Mucosa of descending colon (tissue), 3 donors: ENCODE measurements around the gene NRP2. TPM values are rescaled to one million over a fixed set of nuclear protein-coding genes. Genes with fewer than 3 reads are reported as not detected.

Experiments used
- ATAC-seq: fragments of 200-7000 bp; cut with Tn5 transposase; one replicate; pipeline ENCODE4 v1.9.1; 2020; ENCODE audit warnings: mild to moderate bottlenecking, moderate library complexity
- DNase-seq, 3 donors: peaks; one replicate each; pipeline ENCODE4 v3.0.0-alpha.2; 2020
- H3K36me3 ChIP-seq: fragments of 200-600 bp; one replicate; pipeline ENCODE4 v1.8.0; 2021; ENCODE audit warnings: low read depth, mild to moderate bottlenecking
- H3K4me1 ChIP-seq: fragments of 200-600 bp; one replicate; pipeline ENCODE4 v1.8.0; 2021; ENCODE audit warnings: low read depth, mild to moderate bottlenecking
- H3K4me3 ChIP-seq: fragments of 200-600 bp; one replicate; pipeline ENCODE4 v1.8.0; 2021; ENCODE audit warnings: mild to moderate bottlenecking
- H3K9me3 ChIP-seq: fragments of 200-600 bp; one replicate; pipeline ENCODE4 v1.8.0; 2021; ENCODE audit warnings: mild to moderate bottlenecking
- intact Hi-C, 2 donors: fragments of 100-400 bp; cut with DNase I in 1 of 2; cut with micrococcal nuclease in 1 of 2; formaldehyde crosslinking; loops; one replicate each; pipeline versions ENCODE4 v1.11.0 to v1.11.1; 2022; cut with DNase I, micrococcal nuclease
- total RNA-seq, 3 donors: library from RNA; stranded (reverse); fragmentation: NEBNext Ultra II Directional in 2 of 3; extraction: Animal tissue kit (Norgen Biotek cat#: 25700) in 2 of 3; gene quantifications; one replicate each; pipeline versions ENCODE4 v1.2.1 to v1.2.4, GENCODE V29; 2021 to 2023
- TF ChIP-seq, protein P1 (sequence below): fragments of 200-600 bp; IDR thresholded peaks from one replicate; pipeline ENCODE4 v1.8.0; 2022; ENCODE audit warnings: antibody characterized with exemption, mild to moderate bottlenecking
- donor health status: DM: no; HTN: no; CAD: no; lungs with moderate emphysema.
- donor health status: DM: no; HTN: no; CAD: no.
- donor health status: DM: no; HTN: yes; CAD: no.

Gene NRP2
- total RNA-seq, 3 donors from 2014 or later: 12.3 to 300 (median 19.2) TPM

DNA sequence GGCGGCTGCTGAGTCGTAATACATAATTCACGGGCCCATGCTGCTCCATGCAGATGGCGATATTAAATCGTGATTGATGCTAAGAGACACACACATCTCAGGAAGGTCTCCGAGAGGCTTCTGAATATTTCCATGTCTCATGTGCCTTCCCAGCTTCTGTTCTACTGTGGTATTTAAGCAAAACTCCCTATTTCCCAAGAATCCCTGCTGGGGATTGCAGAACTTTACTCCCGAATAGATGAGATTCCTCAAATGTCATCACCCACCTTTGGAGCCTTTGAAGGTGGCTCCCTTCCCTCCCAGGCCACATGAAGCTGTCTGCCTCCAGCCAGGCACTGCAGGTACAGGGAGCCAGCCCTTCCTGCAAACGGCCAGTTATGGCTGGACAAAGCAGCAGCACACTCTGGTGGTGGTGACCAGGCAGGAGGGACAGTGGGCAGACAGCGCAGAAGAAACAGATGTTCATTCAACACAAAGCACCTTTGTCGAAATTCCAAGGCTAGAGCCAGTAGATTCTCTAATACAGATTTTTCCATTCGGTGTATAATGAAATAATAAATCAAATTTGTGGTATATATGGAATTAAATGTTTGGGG lies 14.1 kb downstream of the NRP2 start:
- intact Hi-C loops: no loop called here
- no peak for ATAC-seq
- H3K9me3 ChIP-seq: no peaks in the 10 kb centered on the region
- no peaks in the 10 kb centered on the region for H3K36me3 ChIP-seq
- TF ChIP-seq, protein P1, sequence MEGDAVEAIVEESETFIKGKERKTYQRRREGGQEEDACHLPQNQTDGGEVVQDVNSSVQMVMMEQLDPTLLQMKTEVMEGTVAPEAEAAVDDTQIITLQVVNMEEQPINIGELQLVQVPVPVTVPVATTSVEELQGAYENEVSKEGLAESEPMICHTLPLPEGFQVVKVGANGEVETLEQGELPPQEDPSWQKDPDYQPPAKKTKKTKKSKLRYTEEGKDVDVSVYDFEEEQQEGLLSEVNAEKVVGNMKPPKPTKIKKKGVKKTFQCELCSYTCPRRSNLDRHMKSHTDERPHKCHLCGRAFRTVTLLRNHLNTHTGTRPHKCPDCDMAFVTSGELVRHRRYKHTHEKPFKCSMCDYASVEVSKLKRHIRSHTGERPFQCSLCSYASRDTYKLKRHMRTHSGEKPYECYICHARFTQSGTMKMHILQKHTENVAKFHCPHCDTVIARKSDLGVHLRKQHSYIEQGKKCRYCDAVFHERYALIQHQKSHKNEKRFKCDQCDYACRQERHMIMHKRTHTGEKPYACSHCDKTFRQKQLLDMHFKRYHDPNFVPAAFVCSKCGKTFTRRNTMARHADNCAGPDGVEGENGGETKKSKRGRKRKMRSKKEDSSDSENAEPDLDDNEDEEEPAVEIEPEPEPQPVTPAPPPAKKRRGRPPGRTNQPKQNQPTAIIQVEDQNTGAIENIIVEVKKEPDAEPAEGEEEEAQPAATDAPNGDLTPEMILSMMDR: no peak
- no peak overlapping the region for H3K4me3 ChIP-seq
- H3K4me1 ChIP-seq: no peaks in the 10 kb centered on the region
- DNase-seq: no peak

DNA sequence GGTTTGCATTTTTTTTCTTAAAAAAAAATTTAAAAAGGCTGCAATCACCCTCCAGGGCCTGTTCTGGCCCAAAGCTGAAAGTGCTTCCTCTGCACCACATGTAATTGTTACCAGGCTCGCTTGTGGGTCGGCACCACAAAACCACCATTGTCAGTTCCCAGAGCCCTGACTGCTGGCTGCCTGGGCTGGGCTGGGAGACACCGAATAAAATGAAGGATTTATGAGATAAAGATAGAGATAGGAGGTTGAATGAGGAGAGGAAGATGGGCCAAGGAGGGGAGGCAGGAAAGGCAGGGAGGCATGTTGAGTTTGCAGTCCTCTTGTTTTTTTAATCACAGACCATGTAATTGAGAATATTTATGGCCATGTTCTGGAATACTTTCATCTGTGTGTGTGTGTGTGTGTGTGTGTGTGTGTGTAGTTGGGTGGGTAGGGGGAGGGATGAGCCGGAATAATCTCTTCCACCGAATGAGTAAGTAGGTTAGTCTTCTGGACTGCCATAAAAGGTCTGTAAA lies 14.7 kb downstream of the NRP2 start:
- ATAC-seq (peak; percentile 16), DNase-seq (no peak)
- Histone ChIP-seq H3K36me3 (no peaks in the 10 kb centered on the region), H3K9me3 (no peaks in the 10 kb centered on the region), H3K4me1 (no peaks in the 10 kb centered on the region), H3K4me3 (no peak overlapping the region)
- intact Hi-C loops: no loop called here
- TF ChIP-seq, protein P1: no peak

DNA sequence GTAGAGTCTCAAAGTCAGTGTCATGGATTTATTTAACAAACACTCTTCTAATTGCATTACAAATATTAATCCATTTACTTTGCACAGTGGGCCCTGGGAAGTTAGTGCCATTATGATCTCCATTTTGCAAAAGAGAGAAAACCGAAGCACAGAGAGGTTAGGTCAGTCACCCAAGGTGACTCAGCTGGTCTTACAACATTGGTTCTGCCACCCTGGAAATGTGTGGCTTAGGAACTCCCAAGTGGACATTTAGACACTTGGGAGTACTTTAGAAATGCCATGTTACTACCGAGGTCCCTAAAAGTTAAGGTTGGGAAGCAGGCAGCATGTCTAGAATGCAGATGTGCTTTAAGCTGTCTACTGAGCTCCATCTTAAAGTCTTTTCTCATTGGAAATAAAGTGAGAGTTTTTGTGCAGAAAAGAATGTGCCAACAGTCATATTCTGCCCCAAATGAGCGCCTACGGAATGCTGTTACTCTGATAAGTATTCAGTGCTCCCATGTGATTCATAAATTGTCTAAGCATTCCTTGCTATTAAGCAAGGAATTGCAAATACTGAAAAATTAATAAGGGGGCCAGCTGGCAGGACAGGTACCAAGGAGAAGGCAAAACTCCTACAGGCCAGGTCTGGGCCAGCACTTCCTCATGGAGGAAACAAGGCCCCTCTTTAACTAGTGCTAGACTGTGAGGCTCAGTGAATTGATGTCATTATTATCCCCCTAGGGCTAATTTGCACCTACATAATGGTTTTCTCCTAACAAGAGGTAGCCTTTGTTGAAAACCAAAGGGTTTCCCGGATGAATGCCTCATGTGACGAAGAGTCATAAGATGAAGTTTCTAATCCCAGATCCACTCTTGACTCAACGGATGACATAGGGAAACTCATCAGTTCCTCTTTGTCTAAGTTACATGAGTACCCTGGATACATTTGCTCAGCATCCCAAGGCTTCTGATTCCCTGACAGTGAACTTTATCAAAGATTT lies 16.3 kb downstream of the NRP2 start:
- Histone ChIP-seq H3K4me1 (no peaks in the 10 kb centered on the region), H3K4me3 (no peak overlapping the region), H3K9me3 (no peaks in the 10 kb centered on the region), H3K36me3 (no peaks in the 10 kb centered on the region)
- TF ChIP-seq, protein P1: no peak
- intact Hi-C loops: no loop called here
- peak; percentile 10 for ATAC-seq
- no peak for DNase-seq

DNA sequence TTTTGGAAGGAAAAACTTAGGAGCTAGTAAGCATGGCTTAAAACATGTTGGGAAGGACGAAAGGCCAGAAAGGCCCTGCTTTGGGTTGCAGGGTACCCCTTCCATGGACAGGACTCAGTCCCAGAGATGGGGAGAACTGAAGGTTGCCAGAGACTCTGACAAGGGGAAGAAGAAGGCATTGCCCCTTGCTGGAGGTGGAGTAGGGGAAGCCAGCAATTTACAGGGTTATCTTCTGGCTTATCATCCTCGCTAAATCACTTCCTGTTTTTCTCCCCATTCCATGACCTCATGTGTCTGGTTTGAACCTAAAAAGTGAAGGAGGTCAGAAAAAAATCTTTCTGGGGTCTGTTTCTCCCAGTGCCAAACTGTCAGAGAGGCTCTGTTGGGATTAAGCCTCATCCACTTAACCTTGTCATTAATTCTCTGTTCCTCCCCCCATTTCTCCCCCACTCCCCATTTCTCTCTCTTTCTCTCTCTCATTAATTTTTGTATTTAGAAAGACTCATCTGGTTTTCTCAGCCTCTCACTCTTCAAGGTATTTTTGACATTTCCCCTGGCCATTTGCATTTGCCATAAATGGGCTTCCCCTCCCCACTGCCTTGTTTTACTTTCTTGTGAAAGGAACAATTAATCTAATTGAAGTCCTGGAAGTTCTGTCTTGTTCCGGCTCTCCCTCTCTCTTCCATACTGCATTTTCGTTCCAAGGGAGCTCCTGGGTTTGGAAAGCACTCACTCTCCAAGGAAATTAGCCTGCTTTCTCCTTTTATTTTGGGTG lies 17.4 kb downstream of the NRP2 start:
- intact Hi-C loops: no loop called here
- Histone ChIP-seq H3K4me3 (no peak overlapping the region), H3K36me3 (no peaks in the 10 kb centered on the region), H3K9me3 (no peaks in the 10 kb centered on the region), H3K4me1 (no peaks in the 10 kb centered on the region)
- no peak for DNase-seq
- no peak for ATAC-seq
- TF ChIP-seq, protein P1: no peak

DNA sequence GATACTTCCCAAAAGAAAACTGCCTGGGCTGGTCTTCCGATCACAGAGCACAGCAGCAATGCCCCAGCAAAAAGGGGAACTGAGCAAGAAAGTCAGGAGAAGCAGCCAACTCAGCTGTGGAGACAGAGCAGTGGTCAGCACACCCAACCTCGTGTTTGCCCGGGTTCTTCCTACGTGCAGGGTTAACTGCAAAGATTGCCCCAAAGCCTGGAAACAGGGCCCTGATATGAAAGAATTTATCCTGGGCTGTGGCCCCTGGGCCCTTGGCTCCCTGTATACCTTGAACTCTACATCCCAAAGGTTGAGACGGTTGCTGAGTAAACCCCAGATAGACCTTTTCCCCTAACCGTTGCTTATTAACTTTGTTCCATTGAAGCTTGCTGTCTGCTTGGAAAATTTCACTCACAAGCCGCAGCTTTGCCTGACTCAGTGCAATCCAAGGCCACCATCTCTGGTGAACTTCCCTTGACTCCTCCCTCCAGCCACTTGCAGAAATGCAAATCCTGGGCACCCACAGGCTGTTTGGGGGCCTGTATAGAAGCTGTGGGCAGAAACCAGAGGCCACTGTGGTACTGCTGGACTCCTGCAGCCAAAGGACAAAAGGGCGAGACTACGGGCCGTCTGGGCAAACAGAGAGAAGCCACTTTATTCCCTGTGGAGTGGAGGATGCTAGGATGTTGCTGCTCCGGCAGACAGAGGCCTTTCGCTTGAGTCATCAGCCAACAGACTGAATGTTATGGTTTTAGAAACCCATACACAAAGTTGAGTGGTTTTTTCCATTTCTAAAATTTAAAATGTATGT lies 18.2 kb downstream of the NRP2 start:
- intact Hi-C loops: no loop called here
- H3K36me3 ChIP-seq: no peaks in the 10 kb centered on the region
- TF ChIP-seq, protein P1: no peak
- ATAC-seq (peak; percentile 48), DNase-seq (no peak)
- no peaks in the 10 kb centered on the region for H3K4me1 ChIP-seq
- H3K9me3 ChIP-seq: no peaks in the 10 kb centered on the region
- H3K4me3 ChIP-seq: no peak overlapping the region
